Endothelial cell of umbilical vein (primary cell): ENCODE data around the gene CRLF3. TPM values are rescaled to one million over a fixed set of nuclear protein-coding genes. Genes with fewer than 3 reads are reported as not detected.
"Not testable (repeated sequence)": the region's sequence is repeated elsewhere in the genome, so short reads cannot be mapped to it uniquely, and the experiment has no call there.

Experiments
- BruUV-seq: library from RNA; stranded (reverse); fragments of 400-500 nt; replicated peaks from 2 replicates; lab custom pipeline; 2021; lab: Mats Ljungman, UMichigan
- CTCF ChIA-PET: fragments of 300-600, 350-600 bp; sonication (Branson Sonifier 250); formaldehyde crosslinking; loops from one replicate; lab custom pipeline; 2021; ENCODE audit warnings: antibody characterized with exemption, inconsistent platforms; lab: Charles Lee
- POLR2A ChIA-PET: fragments of 300-600, 350-600 bp; sonication (Branson Sonifier 250); formaldehyde crosslinking; loops from one replicate; lab custom pipeline; 2021; ENCODE audit warnings: antibody characterized with exemption, inconsistent platforms; lab: Charles Lee
- DNase-seq: peaks from one replicate; pipeline ENCODE4 v3.0.0-alpha.2; 2011; ENCODE audit warnings: low read depth, low spot score
- FAIRE-seq: peaks from 2 replicates; lab custom pipeline; 2011; peaks lifted over from hg19 to GRCh38; lab: Jason Lieb, UNC
- H2AFZ ChIP-seq: 2 replicates; pipeline ENCODE4 v1.6.0; 2012; ENCODE audit warnings: low read depth, low read length, control low read depth, inconsistent platforms
- H3K27ac ChIP-seq: 2 replicates; pipeline ENCODE4 v1.5.1; 2011; ENCODE audit warnings: low read depth, mild to moderate bottlenecking, control low read depth, low read length, moderate library complexity; ENCODE audit not compliant: insufficient read depth
- H3K27me3 ChIP-seq, 2 experiments: 2 replicates each; pipeline versions ENCODE4 v1.6.0 to v1.6.1; 2011; ENCODE audit warnings: low read length in 2 of 2, mixed read lengths in 1 of 2; ENCODE audit not compliant: control insufficient read depth in 2 of 2, insufficient read depth in 2 of 2
- H3K36me3 ChIP-seq, 2 experiments: 2 replicates in 1 of 2; 3 replicates in 1 of 2; pipeline ENCODE4 v1.5.1; 2011; ENCODE audit warnings: low read length in 2 of 2, mild to moderate bottlenecking in 1 of 2, moderate library complexity in 1 of 2; ENCODE audit not compliant: control insufficient read depth in 2 of 2, insufficient read depth in 2 of 2; ENCODE audit errors: extremely low read depth in 1 of 2
- H3K4me1 ChIP-seq: 3 replicates; pipeline ENCODE4 v1.5.1; 2011; ENCODE audit warnings: mild to moderate bottlenecking, low read length; ENCODE audit not compliant: control insufficient read depth, insufficient read depth; ENCODE audit errors: extremely low read depth
- H3K4me2 ChIP-seq: 2 replicates; pipeline ENCODE4 v1.6.1; 2011; ENCODE audit warnings: low read length, control low read depth, mixed read lengths; ENCODE audit not compliant: insufficient read depth
- H3K4me3 ChIP-seq, 3 experiments: fragments of 200-600 bp in 1 of 3; sonication (generic), shearing (Covaris generic) in 1 of 3; replicated peaks in 1 of 3; 2 replicates each; pipeline ENCODE4 v1.5.1; 2011 to 2016; ENCODE audit warnings: control low read depth in 3 of 3, low read length in 3 of 3, mild to moderate bottlenecking in 2 of 3, inconsistent platforms in 1 of 3, low read depth in 1 of 3, moderate library complexity in 1 of 3; ENCODE audit not compliant: insufficient read depth in 1 of 3
- H3K79me2 ChIP-seq: 2 replicates; pipeline ENCODE4 v1.6.0; 2012; ENCODE audit warnings: low read length, inconsistent platforms; ENCODE audit not compliant: control insufficient read depth, insufficient read depth
- H3K9ac ChIP-seq: replicated peaks from 2 replicates; pipeline ENCODE3; 2011; ENCODE audit warnings: low read length, control low read depth; ENCODE audit not compliant: insufficient read depth; ENCODE audit errors: extremely low read depth
- H3K9me1 ChIP-seq: replicated peaks from 3 replicates; pipeline ENCODE4 v1.6.0; 2011; ENCODE audit warnings: mild to moderate bottlenecking, low read length; ENCODE audit not compliant: control insufficient read depth, insufficient read depth; ENCODE audit errors: extremely low read depth
- H3K9me3 ChIP-seq: replicated peaks from 2 replicates; pipeline ENCODE4 v1.5.1; 2012; ENCODE audit warnings: low read length, inconsistent platforms; ENCODE audit not compliant: control insufficient read depth, insufficient read depth
- H4K20me1 ChIP-seq: replicated peaks from 2 replicates; pipeline ENCODE3; 2011; ENCODE audit warnings: mild to moderate bottlenecking, low read length; ENCODE audit not compliant: control insufficient read depth, insufficient read depth; ENCODE audit errors: extremely low read depth
- CTCF ChIP-seq, 2 donors: IDR thresholded peaks; 1 replicate in 1 of 2; 2 replicates in 1 of 2; pipeline ENCODE4 v1.5.1; 2011; ENCODE audit warnings: low read length in 2 of 2, mild to moderate bottlenecking in 2 of 2, moderate library complexity in 2 of 2, control low read depth in 1 of 2, inconsistent platforms in 1 of 2, low read depth in 1 of 2; ENCODE audit not compliant: insufficient read depth in 1 of 2; ENCODE audit errors: extremely low read depth in 1 of 2
- EZH2 ChIP-seq: IDR thresholded peaks from 2 replicates; pipeline ENCODE4 v1.6.1; 2012; ENCODE audit warnings: borderline replicate concordance, low read depth, mild to moderate bottlenecking, moderate library complexity, low read length, inconsistent platforms; ENCODE audit not compliant: severe bottlenecking
- FOS ChIP-seq: IDR thresholded peaks from 2 replicates; pipeline ENCODE4 v1.6.1; 2011; ENCODE audit warnings: mild to moderate bottlenecking, low read length, moderate library complexity, borderline replicate concordance; ENCODE audit not compliant: insufficient read depth
- GATA2 ChIP-seq: IDR thresholded peaks from 2 replicates; pipeline ENCODE4 v1.7.0; 2011; ENCODE audit warnings: low read depth, mild to moderate bottlenecking, moderate library complexity, mixed read lengths, low read length; ENCODE audit not compliant: insufficient read length, insufficient read depth
- JUN ChIP-seq: IDR thresholded peaks from 2 replicates; pipeline ENCODE4 v1.6.1; 2011; ENCODE audit warnings: borderline replicate concordance, low read depth; ENCODE audit not compliant: insufficient read length, insufficient read depth
- MAX ChIP-seq: IDR thresholded peaks from 2 replicates; pipeline ENCODE4 v1.6.1; 2011; ENCODE audit not compliant: insufficient read depth, insufficient read length
- MYC ChIP-seq: IDR thresholded peaks from one replicate; pipeline ENCODE4 v1.6.1; 2011; ENCODE audit warnings: mild to moderate bottlenecking, low read depth, low read length
- POLR2A ChIP-seq: IDR thresholded peaks from 2 replicates; pipeline ENCODE4 v1.6.1; 2012; ENCODE audit warnings: low read depth, mild to moderate bottlenecking, control low read depth, low read length
- POLR2AphosphoS5 ChIP-seq: IDR thresholded peaks from 2 replicates; pipeline ENCODE4 v1.6.1; 2012; ENCODE audit warnings: low read depth, mild to moderate bottlenecking, control low read depth, low read length, moderate library complexity; ENCODE audit not compliant: insufficient read depth
- dilution Hi-C: fragments of 300-500 bp; cut with MboI; formaldehyde crosslinking; loops from one replicate; pipeline ENCODE4 v1.15.0; 2019; ENCODE audit warnings: low sequenced_read_pairs; ENCODE audit not compliant: extremely low pct_ligation_motif_present
- intact Hi-C: fragments of 100-400 bp; cut with micrococcal nuclease; formaldehyde crosslinking; loops from one replicate; pipeline ENCODE4 v1.10.0; 2022
- polyA plus RNA-seq, 4 experiments: library from polyadenylated mRNA; depleted of rRNA in 3 of 4; stranded (reverse) in 3 of 4; unstranded in 1 of 4; fragments of >200 nt; gene quantifications; 2 replicates each; pipeline versions ENCODE4 v1.2.1 to v1.2.3, GENCODE V29; 2011 to 2012; ENCODE audit warnings: missing spikeins in 1 of 4
- total RNA-seq: library from RNA; stranded (reverse); gene quantifications from 2 replicates; pipeline ENCODE4 v1.2.3, GENCODE V29; 2021

Gene CRLF3
- total and polyA plus RNA-seq, 2 donors (not counting 3 experiments of a cell fraction or from before 2014, with no cell fraction given) = 10.1 to 15.4 TPM

- H3K4me3 ChIP-seq, H3K9me3 ChIP-seq, POLR2A ChIA-PET, H3K27me3 ChIP-seq, H3K4me1 ChIP-seq, intact Hi-C loops, FAIRE-seq, BruUV-seq, H3K79me2 ChIP-seq, H3K27ac ChIP-seq, H2AFZ ChIP-seq, H3K9ac ChIP-seq, H3K4me2 ChIP-seq, DNase-seq, H3K9me1 ChIP-seq, dilution Hi-C loops, H3K36me3 ChIP-seq, H4K20me1 ChIP-seq: not testable (repeated sequence)
- CTCF ChIA-PET = interaction anchor here (1.6 kb wide), 1 partner anchor 57 kb away, joined by 3 read pairs; the partner anchor contains the start of gene CRLF3
Observed at GRCh38 chr17:30767641-30768404, 56.7 kb downstream of the CRLF3 start.

- TF ChIP-seq FOS (no peak), JUN (no peak), CTCF (IDR thresholded peaks at IDR 0.05; ENCODE audit: extremely low read depth in 1 of 2, insufficient read depth in 1 of 2, low read depth in 1 of 2, low read length in 2 of 2) (no peak), MAX (no peak), MYC (no peak), EZH2 (no peak), POLR2AphosphoS5 (no peak), POLR2A (no peak), GATA2 (no peak)
- Histone ChIP-seq H4K20me1 (no peaks in the 10 kb centered on the region), H3K9me1 (no peaks in the 10 kb centered on the region), H2AFZ (no peak overlapping the region), H3K4me1 (no peaks in the 10 kb centered on the region), H3K9ac (no peak overlapping the region), H3K79me2 (peaks cover 19% of the 10 kb centered on the region), H3K27me3 (no peaks in the 10 kb centered on the region), H3K36me3 (peaks cover 0 to 3% of the 10 kb centered on the region in 2 experiments), H3K4me2 (no peak overlapping the region), H3K9me3 (no peaks in the 10 kb centered on the region), H3K4me3 (no peak overlapping the region), H3K27ac (no peak overlapping the region)
- BruUV-seq = no TSS peak
- DNase-seq (no peak), FAIRE-seq (no peak)
- CTCF ChIA-PET = no interaction called here
- intact Hi-C loops (no loop called here), dilution Hi-C loops (no loop called here)
- POLR2A ChIA-PET = interaction anchor here (0.7 kb wide), 1 partner anchor 41 kb away, joined by 4 read pairs; no protein-coding TSS in a partner anchor
Observed at GRCh38 chr17:30761060-30761459, 63.4 kb downstream of the CRLF3 start.
